ENCODE results near the gene SPDYE4.

SPDYE4 gene

GRCh38 chr17:8719291-8720246 lies 38.8 kb downstream of the SPDYE4 start:
- in situ Hi-C loops (cut with MboI; ENCODE audit: low sequenced_read_pairs) = no loop called here

DNA sequence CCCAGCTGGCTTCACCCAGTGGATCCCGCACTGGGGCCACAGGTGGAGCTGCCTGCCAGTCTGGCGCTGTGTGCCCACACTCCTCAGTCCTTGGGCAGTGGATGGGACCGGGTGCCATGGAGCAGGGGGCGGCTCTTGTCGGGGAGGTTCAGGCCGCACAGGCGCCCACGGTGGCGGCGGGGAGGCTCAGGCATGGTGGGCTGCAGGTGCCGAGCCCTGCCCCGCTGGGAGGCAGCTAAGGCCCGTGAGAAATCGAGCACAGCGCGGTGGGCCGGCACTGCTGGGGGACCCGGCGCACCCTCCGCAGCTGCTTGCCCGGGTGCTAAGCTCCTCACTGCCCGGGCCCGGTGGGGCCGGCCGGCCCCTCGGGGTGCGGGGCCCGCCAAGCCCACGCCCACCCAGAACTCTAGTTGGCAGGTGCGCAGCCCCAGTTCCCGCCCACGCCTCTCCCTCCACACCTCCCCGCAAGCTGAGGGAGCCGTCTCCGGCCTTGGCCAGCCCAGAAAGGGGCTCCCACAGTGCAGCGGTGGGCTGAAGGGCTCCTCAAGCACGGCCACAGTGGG lies 40.3 kb downstream of the SPDYE4 start:
- in situ Hi-C loops (cut with MboI; ENCODE audit: low sequenced_read_pairs) = no loop called here

GRCh38 chr17:8713878-8714277 lies 44.5 kb downstream of the SPDYE4 start:
- in situ Hi-C loops (cut with MboI; ENCODE audit: low sequenced_read_pairs) = no loop called here

- in situ Hi-C loops (cut with MboI; ENCODE audit: low sequenced_read_pairs) = no loop called here
Measured at GRCh38 chr17:8713315-8713714, 45.0 kb downstream of the SPDYE4 start.

- in situ Hi-C loops (cut with MboI; ENCODE audit: low sequenced_read_pairs) = no loop called here
Measured at GRCh38 chr17:8712698-8713097, 45.6 kb downstream of the SPDYE4 start.

GRCh38 chr17:8711291-8711690 lies 47.1 kb downstream of the SPDYE4 start:
- in situ Hi-C loops (cut with MboI; ENCODE audit: low sequenced_read_pairs) = no loop called here

- in situ Hi-C loops (cut with MboI; ENCODE audit: low sequenced_read_pairs) = no loop called here
Measured at GRCh38 chr17:8710813-8711212, 47.5 kb downstream of the SPDYE4 start.

DNA sequence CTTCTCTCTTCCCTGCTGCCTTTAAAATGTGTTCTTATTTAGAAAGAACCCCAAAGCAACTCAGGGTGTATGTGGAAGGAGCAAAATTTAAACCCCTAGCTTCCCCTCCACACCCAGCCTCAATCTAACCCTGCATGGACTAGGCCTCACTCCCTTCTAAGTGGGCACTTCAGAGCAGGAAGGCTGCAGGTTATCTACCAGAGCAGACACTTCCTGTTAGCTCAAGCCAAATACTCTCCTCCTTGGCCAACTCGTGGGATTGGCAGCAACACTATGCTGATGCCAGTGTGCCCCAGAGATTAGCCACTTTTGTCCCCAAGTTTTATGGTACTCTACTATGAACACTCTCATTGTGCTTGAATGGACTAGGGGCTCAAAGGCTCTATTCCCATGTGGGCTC lies 49.3 kb downstream of the SPDYE4 start:
- in situ Hi-C loops (cut with MboI; ENCODE audit: low sequenced_read_pairs) = no loop called here

GRCh38 chr17:8708025-8708461 lies 50.3 kb downstream of the SPDYE4 start:
- in situ Hi-C loops (cut with MboI; ENCODE audit: low sequenced_read_pairs) = no loop called here

DNA sequence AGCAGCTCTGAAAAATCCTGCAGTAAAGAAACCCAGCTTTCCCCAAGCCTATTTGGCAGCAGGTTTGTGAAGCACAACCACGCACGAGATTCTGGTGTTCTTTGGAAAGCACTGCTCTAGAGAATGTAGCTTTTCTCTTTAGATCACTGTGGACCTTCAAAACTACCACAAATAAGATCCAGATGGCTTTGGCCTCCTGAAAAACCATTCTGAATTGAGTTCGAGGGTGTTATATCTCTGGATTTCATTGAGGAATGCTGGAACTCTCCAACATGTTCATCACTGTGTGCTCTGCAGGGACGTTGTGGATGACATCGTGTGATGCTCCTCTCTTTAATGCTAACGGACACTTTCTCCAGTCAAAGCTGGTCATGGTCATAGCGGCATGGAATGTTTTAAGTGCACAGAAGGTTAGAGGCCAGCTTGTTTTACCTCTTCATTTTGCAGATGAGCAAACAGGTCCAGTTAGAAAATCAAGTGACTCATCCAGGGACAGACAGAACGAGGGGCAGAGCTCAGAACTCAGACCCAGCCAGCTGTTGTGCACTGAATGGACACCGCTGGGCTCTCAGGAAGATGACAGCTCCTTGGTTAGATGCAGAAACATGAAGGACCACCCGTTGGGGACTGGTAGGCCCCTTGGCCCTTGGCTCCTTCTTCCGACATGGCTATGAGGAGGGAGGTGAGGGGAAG lies 50.9 kb downstream of the SPDYE4 start:
- in situ Hi-C loops (cut with MboI; ENCODE audit: low sequenced_read_pairs) = no loop called here

DNA sequence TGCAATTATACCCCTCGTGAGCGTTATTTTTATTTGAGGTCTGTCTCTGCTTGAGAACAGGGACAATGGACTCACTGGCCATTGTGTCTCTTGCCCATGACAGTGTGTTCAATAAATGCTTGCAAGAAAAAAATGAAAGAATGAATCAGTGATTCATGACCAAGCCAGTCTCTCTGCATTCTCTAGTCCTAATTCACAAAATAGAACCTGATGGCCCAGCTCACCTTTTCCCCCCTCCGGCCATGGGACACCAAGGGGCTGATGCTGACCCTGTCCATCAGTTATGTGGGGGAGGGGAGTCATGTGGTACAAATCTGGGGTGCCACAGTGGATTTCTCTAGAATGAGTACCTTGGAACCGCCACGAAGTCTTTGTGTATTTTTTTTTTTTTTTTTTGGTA lies 51.9 kb downstream of the SPDYE4 start:
- in situ Hi-C loops (cut with MboI; ENCODE audit: low sequenced_read_pairs) = no loop called here

GRCh38 chr17:8705427-8705826 lies 52.9 kb downstream of the SPDYE4 start:
- in situ Hi-C loops (cut with MboI; ENCODE audit: low sequenced_read_pairs) = no loop called here

- in situ Hi-C loops (cut with MboI; ENCODE audit: low sequenced_read_pairs) = no loop called here
Measured at GRCh38 chr17:8703001-8703400, 55.3 kb downstream of the SPDYE4 start.

DNA sequence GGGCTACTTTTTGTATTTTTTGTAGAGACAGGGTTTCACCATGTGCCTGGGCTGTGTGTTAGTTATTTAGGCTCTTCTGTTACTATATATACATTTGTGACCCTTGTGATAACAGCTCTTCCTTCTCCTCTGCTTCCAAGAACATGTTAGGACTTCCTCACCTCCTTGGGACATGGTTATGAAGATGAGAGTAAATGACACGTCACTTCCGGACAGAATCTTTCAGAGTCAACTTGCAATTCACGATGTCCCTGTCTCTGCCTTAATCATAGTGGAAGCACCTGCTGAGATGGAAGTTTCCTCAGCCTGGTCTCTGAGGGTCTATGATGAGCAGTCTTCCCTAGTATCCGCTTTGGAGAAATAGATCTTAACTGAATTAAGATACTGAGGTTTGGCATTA lies 56.6 kb downstream of the SPDYE4 start:
- in situ Hi-C loops (cut with MboI; ENCODE audit: low sequenced_read_pairs) = no loop called here

DNA sequence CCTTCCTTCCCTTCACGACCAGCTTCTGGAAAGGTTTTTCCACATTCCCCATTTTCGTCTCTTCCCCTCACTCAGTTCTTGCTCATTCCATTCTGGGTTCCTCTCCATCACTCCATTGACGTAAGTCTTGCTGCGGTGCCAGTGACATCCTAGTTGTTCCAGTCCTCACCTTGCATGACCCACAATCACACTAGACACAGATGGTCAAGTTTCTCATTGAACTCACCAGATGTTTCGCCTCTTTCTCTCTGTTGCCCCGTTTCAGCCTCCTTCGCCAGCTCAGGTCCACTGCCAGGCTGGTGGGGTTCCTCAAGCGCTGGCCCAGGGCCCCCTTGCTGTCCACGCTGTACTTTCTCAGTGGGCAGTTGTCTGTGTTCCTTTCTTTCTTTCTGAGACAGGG lies 57.1 kb downstream of the SPDYE4 start:
- in situ Hi-C loops (cut with MboI; ENCODE audit: low sequenced_read_pairs) = no loop called here

Data from HL-60/S4 (cell line).